T-helper 2 cell treated with Interferon-gamma antibody and Interleukin-4, amounts not matched to agents 5 μg/mL and 100 μg/mL, for 36 hours (primary cell): ENCODE measurements around the gene PUM2.
"Not testable (repeated sequence)": the region's sequence is repeated elsewhere in the genome, so short reads cannot be mapped to it uniquely, and the experiment has no call there.

Source experiments
- DNase-seq: peaks from one replicate; pipeline ENCODE4 v3.0.0; 2021; ENCODE audit warnings: low spot score
- H3K27ac Mint-ChIP-seq: one replicate; pipeline ENCODE4 v1.8.0; 2021; ENCODE audit warnings: mild to moderate bottlenecking, mixed read lengths
- H3K27me3 Mint-ChIP-seq: one replicate; pipeline ENCODE4 v1.8.0; 2021; ENCODE audit warnings: low read depth, mixed read lengths
- H3K36me3 Mint-ChIP-seq: one replicate; pipeline ENCODE4 v1.8.0; 2021; ENCODE audit warnings: low read depth, mixed read lengths
- H3K4me1 Mint-ChIP-seq: one replicate; pipeline ENCODE4 v1.8.0; 2021; ENCODE audit warnings: low read depth, mixed read lengths
- H3K4me3 Mint-ChIP-seq: one replicate; pipeline ENCODE4 v1.8.0; 2022; ENCODE audit warnings: mild to moderate bottlenecking, moderate library complexity, mixed read lengths
- H3K9me3 Mint-ChIP-seq: one replicate; pipeline ENCODE4 v1.8.0; 2021; ENCODE audit warnings: mixed read lengths

PUM2 gene

GRCh38 chr2:20264629-20265028 lies 86.0 kb downstream of the PUM2 start:
- Mint-ChIP-seq H3K9me3 (no peaks in the 10 kb centered on the region), H3K4me1 (peaks cover 4% of the 10 kb centered on the region), H3K27me3 (no peaks in the 10 kb centered on the region), H3K36me3 (peaks cover 34% of the 10 kb centered on the region), H3K27ac (peak overlapping the region; percentile 3), H3K4me3 (no peak overlapping the region)
- DNase-seq = no peak

GRCh38 chr2:20257411-20257810 lies 93.2 kb downstream of the PUM2 start:
- Mint-ChIP-seq H3K4me3 (no peak overlapping the region), H3K4me1 (no peaks in the 10 kb centered on the region), H3K27ac (no peak overlapping the region), H3K36me3 (peaks cover 46% of the 10 kb centered on the region), H3K27me3 (no peaks in the 10 kb centered on the region), H3K9me3 (no peaks in the 10 kb centered on the region)
- no peak for DNase-seq

GRCh38 chr2:20254731-20255130 lies 95.9 kb downstream of the PUM2 start:
- Mint-ChIP-seq H3K4me1 (no peaks in the 10 kb centered on the region), H3K36me3 (peaks cover 60% of the 10 kb centered on the region), H3K4me3 (no peak overlapping the region), H3K9me3 (no peaks in the 10 kb centered on the region), H3K27ac (no peak overlapping the region), H3K27me3 (no peaks in the 10 kb centered on the region)
- DNase-seq = no peak

GRCh38 chr2:20250436-20250835 lies 100.2 kb downstream of the PUM2 start:
- H3K27ac Mint-ChIP-seq = no peak overlapping the region
- H3K27me3 Mint-ChIP-seq = no peaks in the 10 kb centered on the region
- H3K9me3 Mint-ChIP-seq = no peaks in the 10 kb centered on the region
- peaks cover 76% of the 10 kb centered on the region for H3K36me3 Mint-ChIP-seq
- DNase-seq = no peak
- H3K4me3 Mint-ChIP-seq = no peak overlapping the region
- H3K4me1 Mint-ChIP-seq = no peaks in the 10 kb centered on the region

GRCh38 chr2:20249170-20249569 lies 101.5 kb downstream of the PUM2 start:
- Mint-ChIP-seq H3K36me3 (peaks cover 66% of the 10 kb centered on the region), H3K27ac (no peak overlapping the region), H3K4me1 (no peaks in the 10 kb centered on the region), H3K9me3 (no peaks in the 10 kb centered on the region), H3K4me3 (no peak overlapping the region), H3K27me3 (no peaks in the 10 kb centered on the region)
- no peak for DNase-seq

- H3K36me3 Mint-ChIP-seq = peaks cover 47% of the 10 kb centered on the region
- no peak overlapping the region for H3K4me3 Mint-ChIP-seq
- no peak overlapping the region for H3K27ac Mint-ChIP-seq
- H3K9me3 Mint-ChIP-seq = no peaks in the 10 kb centered on the region
- no peak for DNase-seq
- no peaks in the 10 kb centered on the region for H3K27me3 Mint-ChIP-seq
- H3K4me1 Mint-ChIP-seq = no peaks in the 10 kb centered on the region
These were observed 103.6 kb downstream of the PUM2 start for GRCh38 chr2:20247084-20247483.

- not testable (repeated sequence) for H3K4me1 Mint-ChIP-seq, H3K27me3 Mint-ChIP-seq, H3K4me3 Mint-ChIP-seq, H3K9me3 Mint-ChIP-seq, DNase-seq, H3K27ac Mint-ChIP-seq
- H3K36me3 Mint-ChIP-seq = peaks cover 20% of the 10 kb centered on the region
These were observed 107.0 kb downstream of the PUM2 start for GRCh38 chr2:20243637-20244036.

- Mint-ChIP-seq H3K36me3 (peaks cover 12% of the 10 kb centered on the region), H3K4me1 (no peaks in the 10 kb centered on the region), H3K27ac (no peak overlapping the region), H3K27me3 (peaks cover 11% of the 10 kb centered on the region), H3K4me3 (no peak overlapping the region), H3K9me3 (no peaks in the 10 kb centered on the region)
- DNase-seq = no peak
These were observed 107.8 kb downstream of the PUM2 start for GRCh38 chr2:20242727-20243377.

- H3K4me3 Mint-ChIP-seq = peak overlapping the region; percentile 33
- H3K4me1 Mint-ChIP-seq = no peaks in the 10 kb centered on the region
- no peak overlapping the region for H3K27ac Mint-ChIP-seq
These were observed 108.5 kb downstream of the PUM2 start for GRCh38 chr2:20241973-20242726.

GRCh38 chr2:20240291-20240690 lies 110.4 kb downstream of the PUM2 start:
- H3K36me3 Mint-ChIP-seq, H3K4me1 Mint-ChIP-seq, H3K4me3 Mint-ChIP-seq, H3K27ac Mint-ChIP-seq, DNase-seq, H3K9me3 Mint-ChIP-seq: not testable (repeated sequence)
- peaks cover 11% of the 10 kb centered on the region for H3K27me3 Mint-ChIP-seq

More at GRCh38 chr2:20241973-20242726, 108.5 kb downstream of the PUM2 start:
- Mint-ChIP-seq H3K27me3 (peaks cover 11% of the 10 kb centered on the region), H3K36me3 (peaks cover 5% of the 10 kb centered on the region), H3K9me3 (no peaks in the 10 kb centered on the region)
- DNase-seq = peak; percentile 23

GRCh38 chr2:20236496-20236895 lies 114.1 kb downstream of the PUM2 start:
- Mint-ChIP-seq H3K4me1 (no peaks in the 10 kb centered on the region), H3K27ac (no peak overlapping the region), H3K4me3 (no peak overlapping the region), H3K27me3 (peaks cover 13% of the 10 kb centered on the region), H3K9me3 (no peaks in the 10 kb centered on the region), H3K36me3 (no peaks in the 10 kb centered on the region)
- DNase-seq = no peak

GRCh38 chr2:20235655-20236305 lies 114.9 kb downstream of the PUM2 start:
- H3K9me3 Mint-ChIP-seq = no peaks in the 10 kb centered on the region
- no peaks in the 10 kb centered on the region for H3K4me1 Mint-ChIP-seq
- no peak for DNase-seq
- no peak overlapping the region for H3K4me3 Mint-ChIP-seq
- no peak overlapping the region for H3K27ac Mint-ChIP-seq
- peaks cover 14% of the 10 kb centered on the region for H3K27me3 Mint-ChIP-seq
- H3K36me3 Mint-ChIP-seq = no peaks in the 10 kb centered on the region

GRCh38 chr2:20234597-20234996 lies 116.0 kb downstream of the PUM2 start:
- H3K36me3 Mint-ChIP-seq, H3K27ac Mint-ChIP-seq, H3K9me3 Mint-ChIP-seq, H3K4me1 Mint-ChIP-seq, DNase-seq, H3K4me3 Mint-ChIP-seq: not testable (repeated sequence)
- peaks cover 14% of the 10 kb centered on the region for H3K27me3 Mint-ChIP-seq

- DNase-seq = no peak
- Mint-ChIP-seq H3K4me3 (no peak overlapping the region), H3K9me3 (no peaks in the 10 kb centered on the region), H3K4me1 (no peaks in the 10 kb centered on the region), H3K27me3 (peaks cover 11% of the 10 kb centered on the region), H3K36me3 (no peaks in the 10 kb centered on the region), H3K27ac (no peak overlapping the region)
These were observed 117.8 kb downstream of the PUM2 start for GRCh38 chr2:20232837-20233207.
